Activated T-helper 1 cell treated with anti-CD3 and anti-CD28 coated beads, Interleukin-12 subunit alpha, Interleukin-12 subunit beta, Interleukin-2, Interleukin-4 antibody, amounts not matched to agents 30 ng/mL and 10 ng/mL and 1 ng/mL, durations not matched to agents 14 hours and 24 hours and 36 hours (primary cell): ENCODE measurements around the gene SULT1A2. TPM values are rescaled to one million over a fixed set of nuclear protein-coding genes. Genes with fewer than 3 reads are reported as not detected.
"Not testable (repeated sequence)": the region's sequence is repeated elsewhere in the genome, so short reads cannot be mapped to it uniquely, and the experiment has no call there.

Source experiments
- DNase-seq: peaks from one replicate; pipeline ENCODE4 v3.0.0; 2021; ENCODE audit warnings: low spot score
- H3K27ac Mint-ChIP-seq: one replicate; pipeline ENCODE4 v1.8.0; 2021; ENCODE audit warnings: mild to moderate bottlenecking, mixed read lengths
- H3K27me3 Mint-ChIP-seq: one replicate; pipeline ENCODE4 v1.8.0; 2022; ENCODE audit warnings: mild to moderate bottlenecking, moderate library complexity, mixed read lengths; ENCODE audit not compliant: insufficient read depth
- H3K36me3 Mint-ChIP-seq: one replicate; pipeline ENCODE4 v1.8.0; 2021; ENCODE audit warnings: low read depth, mixed read lengths
- H3K4me1 Mint-ChIP-seq: one replicate; pipeline ENCODE4 v1.8.0; 2021; ENCODE audit warnings: low read depth, mixed read lengths
- H3K4me3 Mint-ChIP-seq: one replicate; pipeline ENCODE4 v1.8.0; 2021; ENCODE audit warnings: mild to moderate bottlenecking, moderate library complexity, mixed read lengths
- H3K9me3 Mint-ChIP-seq: one replicate; pipeline ENCODE4 v1.8.0; 2021; ENCODE audit warnings: mixed read lengths
- intact Hi-C: fragments of 100-400 bp; cut with micrococcal nuclease; formaldehyde crosslinking; loops from one replicate; pipeline ENCODE4 v1.15.1; 2024
- total RNA-seq: library from RNA; stranded (reverse); gene quantifications from 2 replicates; pipeline ENCODE4 v1.2.3, GENCODE V29; 2022

SULT1A2 gene
- total RNA-seq, 1 donor from 2014 or later: 0.41 TPM

GRCh38 chr16:28553776-28554633 lies 42.8 kb downstream of the SULT1A2 start, which contains the start of gene SGF29:
Gene SGF29, plus strand, starts transcription at chr16:28553920. Its CDS starts 27,150 bp downstream, at chr16:28581070.
- H3K4me1 Mint-ChIP-seq: peaks cover 31% of the 10 kb centered on the region
- peak within 1 kb of the TSS; percentile 95 for H3K27ac Mint-ChIP-seq
- peaks cover 14% of the 10 kb centered on the region for H3K36me3 Mint-ChIP-seq
- intact Hi-C loops: loop anchor here (1.0 to 10.0 kb wide), 3 partner anchors 62 to 398 kb away; partner anchors contain the start of genes CLN3, NFATC2IP and RABEP2
- H3K4me3 Mint-ChIP-seq: peak within 1 kb of the TSS; percentile 92
- no peaks in the 10 kb centered on the region for H3K9me3 Mint-ChIP-seq
- DNase-seq: peak; percentile 90
- H3K27me3 Mint-ChIP-seq: peaks cover 2% of the 10 kb centered on the region

- Mint-ChIP-seq H3K36me3 (no peaks in the 10 kb centered on the region), H3K27ac (no peak overlapping the region), H3K27me3 (peaks cover 4% of the 10 kb centered on the region), H3K9me3 (no peaks in the 10 kb centered on the region), H3K4me1 (peaks cover 11% of the 10 kb centered on the region), H3K4me3 (no peak overlapping the region)
- no peak for DNase-seq
- intact Hi-C loops: no loop called here
Measured at GRCh38 chr16:28549301-28549899, 47.5 kb downstream of the SULT1A2 start.

- intact Hi-C loops: no loop called here
- no peaks in the 10 kb centered on the region for H3K9me3 Mint-ChIP-seq
- DNase-seq: no peak
Measured at GRCh38 chr16:28548306-28548802, 48.5 kb downstream of the SULT1A2 start.

GRCh38 chr16:28546626-28547025 lies 50.2 kb downstream of the SULT1A2 start:
- DNase-seq: no peak
- peaks cover 6% of the 10 kb centered on the region for H3K27me3 Mint-ChIP-seq
- H3K36me3 Mint-ChIP-seq: no peaks in the 10 kb centered on the region
- no peaks in the 10 kb centered on the region for H3K9me3 Mint-ChIP-seq
- intact Hi-C loops: no loop called here
- peaks cover 5% of the 10 kb centered on the region for H3K4me1 Mint-ChIP-seq
- no peak overlapping the region for H3K27ac Mint-ChIP-seq
- H3K4me3 Mint-ChIP-seq: no peak overlapping the region

More at GRCh38 chr16:28548306-28548802, 48.5 kb downstream of the SULT1A2 start:
- peaks cover 5% of the 10 kb centered on the region for H3K4me1 Mint-ChIP-seq
- no peak overlapping the region for H3K27ac Mint-ChIP-seq
- H3K4me3 Mint-ChIP-seq: no peak overlapping the region
- no peaks in the 10 kb centered on the region for H3K36me3 Mint-ChIP-seq
- H3K27me3 Mint-ChIP-seq: peaks cover 2% of the 10 kb centered on the region

- H3K27me3 Mint-ChIP-seq, H3K27ac Mint-ChIP-seq, H3K9me3 Mint-ChIP-seq, H3K4me3 Mint-ChIP-seq, H3K4me1 Mint-ChIP-seq, H3K36me3 Mint-ChIP-seq, intact Hi-C loops, DNase-seq: not testable (repeated sequence)
Measured at GRCh38 chr16:28545964-28546363, 50.9 kb downstream of the SULT1A2 start.

GRCh38 chr16:28544998-28545397 lies 51.9 kb downstream of the SULT1A2 start:
- Mint-ChIP-seq H3K4me3 (no peak overlapping the region), H3K4me1 (peaks cover 5% of the 10 kb centered on the region), H3K9me3 (no peaks in the 10 kb centered on the region), H3K27me3 (peaks cover 6% of the 10 kb centered on the region), H3K36me3 (no peaks in the 10 kb centered on the region), H3K27ac (no peak overlapping the region)
- DNase-seq: no peak
- intact Hi-C loops: no loop called here

GRCh38 chr16:28543072-28543471 lies 53.8 kb downstream of the SULT1A2 start:
- H3K9me3 Mint-ChIP-seq: no peaks in the 10 kb centered on the region
- no peak overlapping the region for H3K4me3 Mint-ChIP-seq
- no peaks in the 10 kb centered on the region for H3K36me3 Mint-ChIP-seq
- H3K27me3 Mint-ChIP-seq: peaks cover 6% of the 10 kb centered on the region
- H3K4me1 Mint-ChIP-seq: no peaks in the 10 kb centered on the region
- DNase-seq: no peak
- intact Hi-C loops: no loop called here
- no peak overlapping the region for H3K27ac Mint-ChIP-seq

- Mint-ChIP-seq H3K4me3 (no peak overlapping the region), H3K27me3 (peaks cover 6% of the 10 kb centered on the region), H3K27ac (no peak overlapping the region), H3K9me3 (no peaks in the 10 kb centered on the region), H3K4me1 (no peaks in the 10 kb centered on the region), H3K36me3 (no peaks in the 10 kb centered on the region)
- intact Hi-C loops: no loop called here
- no peak for DNase-seq
Measured at GRCh38 chr16:28542646-28543045, 54.2 kb downstream of the SULT1A2 start.

Other genes starting within 250 kb of the SULT1A2 start
- 2.6 and 4.1 TPM in 2 replicates for gene NPIPB6, start 233.5 kb downstream of the SULT1A2 start, total RNA-seq
- 139 and 192 TPM in 2 replicates for gene EIF3CL, start 193.2 kb downstream of the SULT1A2 start, total RNA-seq
- gene NPIPB7, start 124.7 kb downstream of the SULT1A2 start, total RNA-seq: 0.24 TPM in 1 of 2 replicates, not detected in the other
- 27.1 and 28.5 TPM in 2 replicates for gene CLN3, start 105.0 kb downstream of the SULT1A2 start, total RNA-seq
- gene APOBR, start 102.4 kb downstream of the SULT1A2 start, total RNA-seq: 3.5 and 4.3 TPM in 2 replicates
- gene IL27, start 90.2 kb downstream of the SULT1A2 start, total RNA-seq: not detected in 2 replicates
- gene NUPR1, start 58.1 kb downstream of the SULT1A2 start, total RNA-seq: not detected in 2 replicates
- gene SGF29, start 43.1 kb downstream of the SULT1A2 start, total RNA-seq: 38.6 and 39.0 TPM in 2 replicates
- 8.4 and 8.9 TPM in 2 replicates for gene SULT1A1, start 13.0 kb upstream of the SULT1A2 start, total RNA-seq
- 0.70 and 1.2 TPM in 2 replicates for gene NPIPB8, start 41.0 kb upstream of the SULT1A2 start, total RNA-seq
- gene EIF3C, start 114.4 kb upstream of the SULT1A2 start, total RNA-seq: 1,175 and 1,207 TPM in 2 replicates
- 2.4 and 5.3 TPM in 2 replicates for gene NPIPB9, start 154.7 kb upstream of the SULT1A2 start, total RNA-seq
- gene ATXN2L, start 225.9 kb upstream of the SULT1A2 start, total RNA-seq: 319 and 337 TPM in 2 replicates
- 261 and 264 TPM in 2 replicates for gene TUFM, start 249.3 kb upstream of the SULT1A2 start, total RNA-seq